Osteocyte (in vitro differentiated cells): ENCODE data around the gene ABCC9. TPM values are rescaled to one million over a fixed set of nuclear protein-coding genes. Genes with fewer than 3 reads are reported as not detected.

ENCODE experiments used
- DNase-seq: peaks from one replicate; pipeline ENCODE4 v3.0.0; 2021; ENCODE audit warnings: mixed read lengths; ENCODE audit not compliant: unreplicated experiment; ENCODE audit errors: extremely low spot score
- H3K27ac Mint-ChIP-seq: one replicate; pipeline ENCODE4 v1.8.0; 2021; ENCODE audit warnings: mild to moderate bottlenecking, mixed read lengths; ENCODE audit not compliant: unreplicated experiment
- H3K27me3 Mint-ChIP-seq: one replicate; pipeline ENCODE4 v1.8.0; 2021; ENCODE audit warnings: mixed read lengths; ENCODE audit not compliant: unreplicated experiment
- H3K36me3 Mint-ChIP-seq: one replicate; pipeline ENCODE4 v1.8.0; 2021; ENCODE audit warnings: mixed read lengths; ENCODE audit not compliant: unreplicated experiment
- H3K4me1 Mint-ChIP-seq: one replicate; pipeline ENCODE4 v1.8.0; 2021; ENCODE audit warnings: mixed read lengths; ENCODE audit not compliant: unreplicated experiment
- H3K4me3 Mint-ChIP-seq: one replicate; pipeline ENCODE4 v1.8.0; 2021; ENCODE audit warnings: mild to moderate bottlenecking, moderate library complexity, mixed read lengths; ENCODE audit not compliant: unreplicated experiment
- H3K9me3 Mint-ChIP-seq: one replicate; pipeline ENCODE4 v1.8.0; 2021; ENCODE audit warnings: mixed read lengths; ENCODE audit not compliant: unreplicated experiment
- CTCF ChIP-seq: fragments of 200-600 bp; sonication (generic); IDR thresholded peaks from 2 replicates; pipeline ENCODE4 v1.5.0; 2021; ENCODE audit warnings: antibody characterized with exemption, mild to moderate bottlenecking, moderate library complexity
- total RNA-seq: library from RNA; stranded (reverse); gene quantifications from 2 replicates; pipeline ENCODE4 v1.2.1, GENCODE V29; 2021

Gene ABCC9
- total RNA-seq, 1 donor from 2014 or later = 0.46 TPM

GRCh38 chr12:21775133-21775820 lies 165.9 kb downstream of the ABCC9 start:
- peaks cover 64% of the 10 kb centered on the region for H3K27me3 Mint-ChIP-seq
- H3K27ac Mint-ChIP-seq = no peak overlapping the region
- H3K9me3 Mint-ChIP-seq = no peaks in the 10 kb centered on the region

GRCh38 chr12:21774358-21775132 lies 166.7 kb downstream of the ABCC9 start, which contains the start of gene KCNJ8:
Gene KCNJ8, minus strand, starts transcription at chr12:21774706. Its CDS starts 1,090 bp downstream, at chr12:21773616.
- Mint-ChIP-seq H3K36me3 (no peaks in the 10 kb centered on the region), H3K27me3 (peaks cover 63% of the 10 kb centered on the region), H3K4me1 (peaks cover 6% of the 10 kb centered on the region), H3K27ac (no peak within 1 kb of the TSS), H3K4me3 (peak within 1 kb of the TSS; percentile 67), H3K9me3 (no peaks in the 10 kb centered on the region)
- no peak for TF ChIP-seq CTCF
- no peak for DNase-seq

More at GRCh38 chr12:21775133-21775820, 165.9 kb downstream of the ABCC9 start:
- TF ChIP-seq CTCF = no peak
- DNase-seq = no peak
- peak overlapping the region; percentile 54 for H3K4me3 Mint-ChIP-seq
- H3K36me3 Mint-ChIP-seq = no peaks in the 10 kb centered on the region
- peaks cover 6% of the 10 kb centered on the region for H3K4me1 Mint-ChIP-seq

GRCh38 chr12:21773806-21774205 lies 167.4 kb downstream of the ABCC9 start:
- H3K9me3 Mint-ChIP-seq = no peaks in the 10 kb centered on the region
- DNase-seq = no peak
- no peak overlapping the region for H3K27ac Mint-ChIP-seq
- no peak overlapping the region for H3K4me3 Mint-ChIP-seq
- H3K4me1 Mint-ChIP-seq = peaks cover 6% of the 10 kb centered on the region
- TF ChIP-seq CTCF = no peak
- no peaks in the 10 kb centered on the region for H3K36me3 Mint-ChIP-seq
- peaks cover 61% of the 10 kb centered on the region for H3K27me3 Mint-ChIP-seq

GRCh38 chr12:21773263-21773741 lies 167.9 kb downstream of the ABCC9 start:
- Mint-ChIP-seq H3K4me3 (no peak overlapping the region), H3K27ac (no peak overlapping the region), H3K27me3 (peaks cover 61% of the 10 kb centered on the region), H3K36me3 (no peaks in the 10 kb centered on the region), H3K9me3 (no peaks in the 10 kb centered on the region), H3K4me1 (peaks cover 6% of the 10 kb centered on the region)
- no peak for DNase-seq
- TF ChIP-seq CTCF = peak; percentile 27

- no peak overlapping the region for H3K27ac Mint-ChIP-seq
- H3K36me3 Mint-ChIP-seq = no peaks in the 10 kb centered on the region
- H3K9me3 Mint-ChIP-seq = no peaks in the 10 kb centered on the region
- TF ChIP-seq CTCF = no peak
- H3K27me3 Mint-ChIP-seq = peaks cover 44% of the 10 kb centered on the region
- no peak for DNase-seq
- no peak overlapping the region for H3K4me3 Mint-ChIP-seq
- H3K4me1 Mint-ChIP-seq = peaks cover 6% of the 10 kb centered on the region
These were observed 169.9 kb downstream of the ABCC9 start for GRCh38 chr12:21771311-21771710.
